Activated T-helper 2 cell treated with anti-CD3 and anti-CD28 coated beads, Interferon-gamma antibody, Interleukin-2, Interleukin-4, amounts not matched to agents 10 μg/mL and 5 μg/mL and 100 μg/mL, durations not matched to agents 14 hours and 24 hours and 36 hours (primary cell): ENCODE measurements around the gene GOLPH3L. TPM values are rescaled to one million over a fixed set of nuclear protein-coding genes. Genes with fewer than 3 reads are reported as not detected.
"Not testable (repeated sequence)": the region's sequence is repeated elsewhere in the genome, so short reads cannot be mapped to it uniquely, and the experiment has no call there.

ENCODE experiments used
- DNase-seq: peaks from one replicate; pipeline ENCODE4 v3.0.0; 2021; ENCODE audit warnings: low spot score
- H3K27ac Mint-ChIP-seq: one replicate; pipeline ENCODE4 v1.8.0; 2021; ENCODE audit warnings: mixed read lengths
- H3K27me3 Mint-ChIP-seq: one replicate; pipeline ENCODE4 v1.8.0; 2021; ENCODE audit warnings: low read depth, mixed read lengths
- H3K36me3 Mint-ChIP-seq: one replicate; pipeline ENCODE4 v1.8.0; 2021; ENCODE audit warnings: low read depth, mixed read lengths
- H3K4me1 Mint-ChIP-seq: one replicate; pipeline ENCODE4 v1.8.0; 2021; ENCODE audit warnings: low read depth, mixed read lengths
- H3K4me3 Mint-ChIP-seq: one replicate; pipeline ENCODE4 v1.8.0; 2021; ENCODE audit warnings: low read depth, mild to moderate bottlenecking, moderate library complexity, mixed read lengths
- H3K9me3 Mint-ChIP-seq: one replicate; pipeline ENCODE4 v1.8.0; 2021; ENCODE audit warnings: mixed read lengths
- intact Hi-C: fragments of 100-400 bp; cut with micrococcal nuclease; formaldehyde crosslinking; loops from one replicate; pipeline ENCODE4 v1.15.1; 2023
- total RNA-seq: library from RNA; stranded (reverse); gene quantifications from 2 replicates; pipeline ENCODE4 v1.2.3, GENCODE V29; 2022

GOLPH3L gene
- total RNA-seq, 1 donor from 2014 or later, result 22.4 TPM

DNA sequence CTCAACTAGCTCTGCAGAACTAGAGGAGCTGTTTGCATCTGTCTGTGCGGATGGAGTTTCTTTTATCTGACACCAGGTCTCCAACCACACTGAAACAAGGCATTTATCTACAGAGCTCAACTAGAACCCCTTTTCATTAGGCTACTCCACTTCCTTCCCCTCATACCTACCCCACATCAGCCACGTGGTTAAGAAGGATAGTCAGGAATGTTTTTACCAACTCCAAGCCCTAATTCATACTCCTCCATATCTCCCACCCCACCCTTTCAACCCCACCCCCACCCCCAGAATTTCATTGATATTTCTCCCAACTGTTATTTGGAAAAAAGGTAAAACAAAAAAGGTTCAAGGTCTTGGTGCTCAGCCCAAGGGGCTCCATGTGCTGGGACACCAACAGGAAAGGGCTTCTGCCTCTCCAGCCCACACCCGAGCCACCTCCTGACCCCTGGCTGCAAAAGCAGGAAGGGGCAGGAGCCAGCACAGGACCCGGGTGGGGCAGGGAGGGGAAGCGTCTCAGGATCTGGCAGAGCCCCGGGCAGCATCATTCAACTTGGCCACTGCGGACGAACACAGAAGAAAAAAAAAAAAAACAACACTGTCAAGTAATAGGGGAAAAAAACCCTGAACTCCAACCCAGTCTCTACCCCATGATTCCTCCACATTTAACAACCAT is 74.5 kb downstream of the GOLPH3L start:
- H3K27me3 Mint-ChIP-seq, result no peaks in the 10 kb centered on the region
- intact Hi-C loops, result loop anchor here (10.0 kb wide), 1 partner anchor 258 kb away; the partner anchor contains the start of gene RPRD2
- H3K4me1 Mint-ChIP-seq, result peaks cover 64% of the 10 kb centered on the region
- H3K9me3 Mint-ChIP-seq, result no peaks in the 10 kb centered on the region
- H3K4me3 Mint-ChIP-seq, result peak overlapping the region; percentile 20
- H3K27ac Mint-ChIP-seq, result peak overlapping the region; percentile 76
- H3K36me3 Mint-ChIP-seq, result peaks cover 84% of the 10 kb centered on the region
- no peak for DNase-seq

- peaks cover 84% of the 10 kb centered on the region for H3K36me3 Mint-ChIP-seq
- H3K4me1 Mint-ChIP-seq, result peaks cover 61% of the 10 kb centered on the region
- H3K27me3 Mint-ChIP-seq, result no peaks in the 10 kb centered on the region
- DNase-seq, result peak; percentile 44
- H3K4me3 Mint-ChIP-seq, result peak overlapping the region; percentile 20
- no peaks in the 10 kb centered on the region for H3K9me3 Mint-ChIP-seq
- peak overlapping the region; percentile 74 for H3K27ac Mint-ChIP-seq
- intact Hi-C loops, result loop anchor here (1.0 to 10.0 kb wide), 3 partner anchors 10 to 257 kb away; partner anchors contain the start of gene RPRD2
Measured at GRCh38 chr1:150621497-150622302, 75.3 kb downstream of the GOLPH3L start.

DNA sequence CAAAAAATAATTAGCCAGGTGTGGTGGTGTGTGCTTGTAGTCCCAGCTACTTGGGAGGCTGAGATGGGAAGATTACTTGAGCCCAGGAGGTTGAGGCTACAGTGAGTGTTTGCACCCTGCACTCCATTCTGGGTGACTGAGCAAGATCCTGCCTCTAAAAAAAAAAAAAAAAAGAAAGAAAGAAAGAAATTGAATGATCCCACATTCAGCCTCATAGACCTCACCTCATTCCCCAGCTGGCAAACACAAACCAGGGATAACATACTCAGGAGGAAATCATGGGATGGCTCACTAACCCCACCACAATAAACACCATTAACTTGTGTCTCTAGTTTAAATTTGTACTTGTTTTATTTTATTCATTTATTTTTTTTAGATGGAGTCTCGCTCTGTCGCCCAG is 76.0 kb downstream of the GOLPH3L start:
- H3K36me3 Mint-ChIP-seq, result peaks cover 86% of the 10 kb centered on the region
- H3K27me3 Mint-ChIP-seq, result no peaks in the 10 kb centered on the region
- intact Hi-C loops, result loop anchor here (1.0 to 10.0 kb wide), 3 partner anchors 10 to 256 kb away; partner anchors contain the start of gene RPRD2
- no peak overlapping the region for H3K27ac Mint-ChIP-seq
- DNase-seq, result no peak
- H3K9me3 Mint-ChIP-seq, result no peaks in the 10 kb centered on the region
- H3K4me1 Mint-ChIP-seq, result peaks cover 64% of the 10 kb centered on the region
- no peak overlapping the region for H3K4me3 Mint-ChIP-seq

- H3K4me1 Mint-ChIP-seq, result peaks cover 63% of the 10 kb centered on the region
- H3K4me3 Mint-ChIP-seq, result no peak overlapping the region
- intact Hi-C loops, result loop anchor here (10.0 kb wide), 1 partner anchor 255 kb away; the partner anchor contains the start of gene RPRD2
- H3K9me3 Mint-ChIP-seq, result no peaks in the 10 kb centered on the region
- H3K27me3 Mint-ChIP-seq, result no peaks in the 10 kb centered on the region
- H3K27ac Mint-ChIP-seq, result peak overlapping the region; percentile 68
- peaks cover 86% of the 10 kb centered on the region for H3K36me3 Mint-ChIP-seq
- DNase-seq, result no peak
Measured at GRCh38 chr1:150619576-150620509, 77.1 kb downstream of the GOLPH3L start.

GRCh38 chr1:150615346-150616201 is 81.4 kb downstream of the GOLPH3L start:
- intact Hi-C loops, result no loop called here
- H3K27me3 Mint-ChIP-seq, result no peaks in the 10 kb centered on the region
- DNase-seq, result no peak
- H3K4me1 Mint-ChIP-seq, result peaks cover 63% of the 10 kb centered on the region
- peak overlapping the region; percentile 64 for H3K27ac Mint-ChIP-seq
- peak overlapping the region; percentile 34 for H3K4me3 Mint-ChIP-seq
- H3K9me3 Mint-ChIP-seq, result no peaks in the 10 kb centered on the region
- H3K36me3 Mint-ChIP-seq, result peaks cover 77% of the 10 kb centered on the region

GRCh38 chr1:150613061-150613920 is 83.7 kb downstream of the GOLPH3L start:
- peaks cover 70% of the 10 kb centered on the region for H3K36me3 Mint-ChIP-seq
- peak; percentile 32 for DNase-seq
- peaks cover 56% of the 10 kb centered on the region for H3K4me1 Mint-ChIP-seq
- peak overlapping the region; percentile 23 for H3K4me3 Mint-ChIP-seq
- intact Hi-C loops, result loop anchor here (2.0 kb wide), 1 partner anchor 314 kb away; the partner anchor contains the start of gene SETDB1
- peak overlapping the region; percentile 90 for H3K27ac Mint-ChIP-seq
- no peaks in the 10 kb centered on the region for H3K27me3 Mint-ChIP-seq
- H3K9me3 Mint-ChIP-seq, result no peaks in the 10 kb centered on the region

GRCh38 chr1:150612014-150612345 is 85.0 kb downstream of the GOLPH3L start:
- H3K4me1 Mint-ChIP-seq, result peaks cover 54% of the 10 kb centered on the region
- H3K4me3 Mint-ChIP-seq, result peak overlapping the region; percentile 24
- no peak for DNase-seq
- H3K27me3 Mint-ChIP-seq, result no peaks in the 10 kb centered on the region
- no peaks in the 10 kb centered on the region for H3K9me3 Mint-ChIP-seq
- intact Hi-C loops, result loop anchor here (2.0 kb wide), 1 partner anchor 315 kb away; the partner anchor contains the start of gene SETDB1
- H3K27ac Mint-ChIP-seq, result peak overlapping the region; percentile 90
- peaks cover 64% of the 10 kb centered on the region for H3K36me3 Mint-ChIP-seq

- Mint-ChIP-seq H3K27me3 (no peaks in the 10 kb centered on the region), H3K36me3 (peaks cover 57% of the 10 kb centered on the region), H3K27ac (peak overlapping the region; percentile 90), H3K4me3 (no peak overlapping the region), H3K4me1 (peaks cover 45% of the 10 kb centered on the region), H3K9me3 (no peaks in the 10 kb centered on the region)
- intact Hi-C loops, result no loop called here
- no peak for DNase-seq
Measured at GRCh38 chr1:150610576-150610975, 86.4 kb downstream of the GOLPH3L start.

DNA sequence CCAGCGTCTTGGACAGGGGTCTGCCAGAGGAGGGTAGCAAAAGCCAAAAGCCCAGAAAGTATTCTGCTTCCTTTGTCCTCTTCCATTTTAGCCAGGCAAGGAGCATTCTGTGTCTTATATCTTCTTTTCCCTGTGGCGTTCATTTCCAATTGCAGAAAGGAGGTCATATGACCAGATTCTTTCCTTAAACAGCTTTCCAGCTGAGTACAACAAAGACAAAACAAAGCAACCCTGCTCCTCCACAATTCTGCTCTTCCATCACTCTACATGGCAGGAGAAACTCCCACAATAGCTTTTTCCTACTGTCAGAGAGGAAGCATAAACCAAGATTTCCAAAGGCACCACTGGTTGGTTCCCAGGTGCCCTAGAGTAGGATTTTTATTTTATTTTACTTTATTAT is 87.2 kb downstream of the GOLPH3L start:
- no peak for DNase-seq
- Mint-ChIP-seq H3K4me3 (no peak overlapping the region), H3K27me3 (no peaks in the 10 kb centered on the region), H3K36me3 (peaks cover 50% of the 10 kb centered on the region), H3K9me3 (no peaks in the 10 kb centered on the region), H3K4me1 (peaks cover 42% of the 10 kb centered on the region), H3K27ac (no peak overlapping the region)
- intact Hi-C loops, result no loop called here

DNA sequence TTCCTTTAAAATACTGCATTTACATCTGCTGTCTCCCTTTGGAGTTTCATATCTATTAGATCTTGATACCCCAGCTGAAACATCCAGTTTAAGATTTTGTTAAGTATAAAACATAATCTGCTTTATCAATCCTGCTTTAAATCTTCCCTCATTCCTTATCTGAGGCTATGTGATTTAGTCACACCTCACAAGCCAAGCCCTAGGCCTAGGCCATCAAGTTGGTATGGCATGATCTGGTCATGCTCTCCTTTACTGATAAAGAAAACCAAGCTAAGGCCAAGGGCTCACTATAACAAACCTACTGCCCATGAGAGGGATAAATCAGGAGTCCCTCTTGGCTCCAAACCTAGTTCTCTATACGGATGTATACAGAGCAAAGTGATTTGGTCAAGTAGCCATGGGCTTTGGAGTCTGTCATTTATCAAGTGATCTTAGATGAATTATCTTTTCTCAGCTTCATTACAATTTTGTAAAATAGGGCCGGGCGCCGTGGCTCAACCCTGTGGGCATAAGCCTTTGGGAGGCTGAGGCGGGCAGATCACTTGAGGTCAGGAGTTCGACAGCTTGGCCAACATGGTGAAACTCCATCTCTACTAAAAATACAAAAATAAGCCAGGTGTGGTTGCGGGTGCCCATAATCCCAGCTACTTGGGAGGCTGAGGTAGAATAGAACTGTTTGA is 90.4 kb downstream of the GOLPH3L start:
- H3K4me3 Mint-ChIP-seq, result no peak overlapping the region
- H3K27ac Mint-ChIP-seq, result peak overlapping the region; percentile 61
- H3K36me3 Mint-ChIP-seq, result peaks cover 35% of the 10 kb centered on the region
- H3K9me3 Mint-ChIP-seq, result no peaks in the 10 kb centered on the region
- H3K27me3 Mint-ChIP-seq, result no peaks in the 10 kb centered on the region
- intact Hi-C loops, result no loop called here
- DNase-seq, result no peak
- peaks cover 30% of the 10 kb centered on the region for H3K4me1 Mint-ChIP-seq

DNA sequence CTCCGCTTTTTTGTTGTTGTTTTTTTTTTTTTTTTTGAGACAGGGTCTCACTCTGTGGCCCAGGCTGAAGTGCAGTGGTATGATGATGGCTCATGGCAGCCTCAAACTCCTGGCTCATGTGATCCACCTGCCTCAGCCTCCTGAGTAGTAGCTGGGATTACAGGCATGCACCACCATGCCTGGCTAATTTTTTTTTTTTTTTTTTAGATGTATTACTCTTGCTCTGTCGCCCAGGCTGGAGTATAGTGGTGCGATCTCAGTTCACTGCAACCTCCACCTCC is 91.6 kb downstream of the GOLPH3L start:
- DNase-seq, H3K9me3 Mint-ChIP-seq, H3K27ac Mint-ChIP-seq, intact Hi-C loops, H3K4me3 Mint-ChIP-seq, H3K27me3 Mint-ChIP-seq: not testable (repeated sequence)
- peaks cover 30% of the 10 kb centered on the region for H3K36me3 Mint-ChIP-seq
- H3K4me1 Mint-ChIP-seq, result peaks cover 23% of the 10 kb centered on the region
